KBM-7 (cell line): Measurements from ENCODE around the gene RBAK.

Experiments used
- DNase-seq: peaks from one replicate; pipeline ENCODE4 v3.0.0-alpha.2; 2015
- in situ Hi-C: fragments of 300-500 bp; cut with MboI; formaldehyde crosslinking; loops from 2 replicates; pipeline ENCODE4 v1.14.3; 2020; ENCODE audit warnings: low sequenced_read_pairs, low pct_unique_long_range_greater_than_20kb, mixed read lengths

The RBAK gene

GRCh38 chr7:5117095-5117970 is 71.7 kb downstream of the RBAK start:
- no peak for DNase-seq
- in situ Hi-C loops = no loop called here
